ENCODE data around the gene HOXA5.

HOXA5 gene

DNA sequence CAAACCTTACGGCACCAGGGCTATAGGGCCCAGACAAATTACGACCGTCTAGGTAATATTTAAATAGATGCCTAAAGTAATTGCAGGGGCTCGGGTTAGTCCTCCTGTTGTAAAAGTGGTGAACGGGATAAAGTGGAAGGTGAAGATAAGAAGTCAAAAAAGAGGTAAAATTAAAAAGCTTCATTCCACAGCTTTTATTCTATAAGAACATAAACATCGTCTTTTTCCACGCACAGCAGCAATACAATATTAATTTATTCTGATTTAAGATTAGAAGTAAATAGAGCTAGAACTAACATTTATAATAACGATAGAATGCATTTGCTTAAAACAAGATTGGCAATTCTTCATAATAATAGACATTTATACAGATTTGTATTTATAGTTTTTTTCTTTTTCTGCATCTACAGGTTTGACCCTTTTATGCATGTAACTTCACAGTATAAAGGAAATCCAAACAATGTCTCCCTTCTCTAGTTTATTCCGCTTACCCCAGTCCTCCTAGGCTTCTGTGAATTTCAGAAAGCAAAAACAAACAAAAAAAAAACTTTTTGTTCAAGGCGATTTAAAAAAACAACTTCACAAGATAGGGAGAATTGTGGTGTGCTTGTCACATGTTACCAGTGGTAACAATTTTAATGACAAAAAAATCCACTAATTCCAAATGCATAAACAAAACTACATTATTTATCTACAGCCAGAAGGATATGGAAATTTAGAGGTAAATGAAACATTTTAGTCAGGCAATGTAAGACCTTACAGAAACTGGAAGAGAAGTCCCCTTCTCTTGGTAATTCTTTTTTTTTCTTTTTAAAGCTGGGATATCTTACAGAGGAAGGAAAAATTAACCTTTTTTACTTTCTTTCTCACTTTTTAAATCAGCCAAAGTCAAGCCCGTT lies 27.2 kb upstream of the HOXA5 start:
- no peak for DNase-seq

DNA sequence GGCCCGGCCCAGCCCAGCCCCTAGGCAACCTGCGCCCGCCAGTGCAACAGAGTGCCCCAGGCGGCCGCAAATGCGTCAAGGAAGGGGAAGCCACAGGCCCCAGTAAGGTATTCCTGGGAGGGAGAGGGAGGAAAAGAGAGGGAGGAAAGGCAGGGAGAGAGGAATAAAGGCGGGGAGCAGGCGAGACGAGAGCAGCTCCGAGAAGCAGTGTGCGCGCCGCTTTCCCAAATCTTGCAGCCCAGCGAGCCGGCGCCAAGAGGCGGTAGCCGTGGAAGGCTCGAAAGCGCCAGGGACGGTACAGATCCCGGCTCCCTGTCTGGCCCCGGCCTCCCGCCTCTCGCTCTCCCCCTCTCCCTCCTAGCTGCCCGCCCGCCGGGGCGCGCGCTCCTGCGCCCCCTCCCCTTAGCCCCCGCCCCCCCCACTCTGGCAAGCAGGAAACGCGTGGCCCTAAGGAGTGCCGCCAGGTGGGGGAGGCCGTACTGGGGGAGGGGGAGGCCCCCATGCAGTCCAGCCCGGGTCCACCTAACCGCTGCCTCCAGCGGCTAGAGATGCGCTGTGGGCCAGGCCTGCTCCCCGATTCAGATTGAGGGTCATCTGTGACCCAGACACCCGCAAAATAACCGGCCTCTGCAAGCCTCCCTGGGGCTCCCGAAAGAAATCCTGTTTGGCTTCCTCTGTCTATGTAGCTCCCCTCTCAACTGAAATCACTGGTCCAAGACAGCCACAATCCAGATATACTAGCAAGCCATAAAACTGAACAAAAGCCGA lies 26.4 kb upstream of the HOXA5 start:
- DNase-seq, result no peak

DNA sequence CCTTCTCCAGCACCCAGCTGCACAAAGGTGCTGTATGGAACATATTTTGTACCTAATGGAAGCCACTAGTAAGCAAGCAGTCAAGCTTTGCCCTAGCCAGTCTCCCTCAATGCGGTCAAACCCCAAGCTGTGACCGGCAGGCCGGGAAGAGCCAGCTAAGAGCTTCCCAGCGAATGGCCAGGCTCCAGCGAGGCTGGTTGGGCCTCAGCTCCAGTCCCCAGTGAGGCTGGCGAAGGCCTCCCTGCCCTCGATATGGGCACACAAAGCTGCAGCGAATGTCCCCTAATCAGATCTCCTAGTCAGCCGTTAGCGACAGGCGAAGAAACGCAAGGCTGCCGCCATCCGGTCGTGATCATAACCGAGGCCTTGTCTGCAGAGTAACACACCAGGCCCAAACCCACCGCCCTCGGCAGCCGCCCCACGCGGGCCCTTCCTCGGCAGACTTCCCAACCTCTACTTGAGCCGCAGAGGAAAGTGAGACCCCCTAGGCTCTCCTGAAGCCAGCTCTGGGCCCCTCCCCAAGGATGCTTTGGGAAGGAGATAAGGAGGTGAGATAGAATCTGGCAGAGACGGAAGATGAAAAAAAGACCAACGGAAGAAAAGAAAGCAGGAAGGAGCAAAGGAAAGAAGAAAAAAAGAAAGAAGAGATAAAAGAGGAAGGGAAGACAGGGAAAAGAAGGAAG lies 24.9 kb upstream of the HOXA5 start:
- peak in 1 of 2 experiments; percentile 37 for DNase-seq

DNA sequence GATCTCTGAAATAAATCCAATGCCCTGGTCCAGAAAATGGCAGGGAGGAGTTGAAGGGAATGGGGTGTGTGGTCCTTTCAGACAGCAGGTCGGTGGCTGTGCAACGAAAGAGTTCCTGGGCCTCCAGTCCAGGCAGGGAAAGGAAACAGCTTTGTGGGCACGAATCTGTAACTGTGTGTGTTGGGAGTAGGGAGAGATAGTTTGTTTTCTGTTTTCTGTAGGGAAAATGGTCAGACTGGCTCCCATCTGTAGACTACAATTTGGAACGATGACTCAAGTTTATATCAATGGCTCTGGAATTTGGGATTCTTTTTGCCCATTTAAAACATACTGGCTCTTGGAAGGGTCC lies 24.4 kb upstream of the HOXA5 start:
- no peak for DNase-seq

DNA sequence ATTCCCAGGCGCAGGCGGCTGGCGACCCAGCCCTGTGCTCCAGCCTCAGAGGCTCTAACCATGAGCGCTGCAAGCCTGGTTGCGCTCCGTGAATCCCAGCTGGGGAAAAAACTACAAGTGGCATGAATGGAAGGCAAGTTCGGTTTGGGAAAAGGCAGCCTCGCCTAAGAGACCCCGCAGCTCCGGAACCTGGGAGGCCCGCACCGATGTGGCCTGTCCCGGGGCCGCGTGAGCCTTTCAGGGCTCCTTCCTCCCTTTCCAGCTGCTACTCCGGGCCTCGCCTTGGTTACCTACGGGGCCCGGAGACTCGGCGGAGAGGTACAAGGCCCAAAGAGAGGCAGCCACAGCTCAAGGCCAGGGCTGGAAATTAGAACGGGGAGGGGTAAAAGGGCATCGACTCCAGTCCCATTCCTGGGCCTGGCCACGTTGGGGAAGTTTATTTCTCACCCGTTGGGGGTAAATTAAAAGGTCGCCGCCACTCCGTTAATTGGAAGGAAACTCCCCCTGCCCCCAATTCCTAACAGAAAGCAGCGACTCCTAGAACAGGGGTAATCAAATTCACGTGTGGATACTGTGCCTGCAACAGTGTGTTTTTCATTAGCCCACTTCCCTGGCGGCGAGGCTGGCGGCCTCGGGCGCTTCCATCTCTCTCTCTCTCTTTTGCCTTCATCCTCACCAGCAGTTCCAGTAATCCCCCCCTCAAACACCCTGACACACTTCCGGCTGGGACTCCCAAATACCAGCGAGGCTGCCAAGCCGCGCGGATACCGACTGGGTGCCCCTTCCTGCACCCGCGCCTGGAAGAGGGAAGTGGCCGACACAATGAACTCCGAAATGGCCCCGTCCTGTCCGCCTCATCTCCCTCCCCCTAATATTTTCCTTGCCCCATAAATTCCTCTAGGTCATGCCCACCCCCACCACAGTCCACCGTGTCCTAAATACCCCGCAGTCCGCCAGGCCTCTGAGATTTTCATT lies 23.3 kb upstream of the HOXA5 start:
- no peak for DNase-seq

DNA sequence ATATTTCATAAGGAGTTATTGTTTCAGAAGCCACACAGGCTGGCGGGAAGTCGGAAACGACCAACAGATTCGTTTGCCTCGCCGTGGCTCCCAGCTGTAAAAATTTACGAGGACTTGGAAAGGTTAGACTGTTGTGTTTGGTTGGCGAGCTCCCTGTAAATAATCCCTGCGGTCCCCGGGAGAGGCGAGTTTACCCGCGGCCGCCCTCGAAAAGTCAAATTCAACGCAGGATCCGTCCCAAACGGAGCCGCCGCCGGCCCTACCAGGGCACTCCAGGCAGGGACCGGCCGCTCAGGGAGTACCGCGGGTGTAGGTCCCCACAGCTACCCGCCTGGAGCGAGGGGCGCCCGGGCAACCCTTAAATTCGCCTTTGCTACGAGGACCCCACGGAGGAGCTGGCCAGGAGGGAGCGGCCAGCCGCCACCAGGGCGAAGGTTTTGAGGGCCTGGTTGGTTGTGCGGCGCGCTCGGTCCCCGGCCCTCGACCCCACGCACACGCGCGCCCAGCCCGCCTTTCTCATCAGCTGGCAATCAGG lies 22.6 kb upstream of the HOXA5 start:
- no peak for DNase-seq

DNA sequence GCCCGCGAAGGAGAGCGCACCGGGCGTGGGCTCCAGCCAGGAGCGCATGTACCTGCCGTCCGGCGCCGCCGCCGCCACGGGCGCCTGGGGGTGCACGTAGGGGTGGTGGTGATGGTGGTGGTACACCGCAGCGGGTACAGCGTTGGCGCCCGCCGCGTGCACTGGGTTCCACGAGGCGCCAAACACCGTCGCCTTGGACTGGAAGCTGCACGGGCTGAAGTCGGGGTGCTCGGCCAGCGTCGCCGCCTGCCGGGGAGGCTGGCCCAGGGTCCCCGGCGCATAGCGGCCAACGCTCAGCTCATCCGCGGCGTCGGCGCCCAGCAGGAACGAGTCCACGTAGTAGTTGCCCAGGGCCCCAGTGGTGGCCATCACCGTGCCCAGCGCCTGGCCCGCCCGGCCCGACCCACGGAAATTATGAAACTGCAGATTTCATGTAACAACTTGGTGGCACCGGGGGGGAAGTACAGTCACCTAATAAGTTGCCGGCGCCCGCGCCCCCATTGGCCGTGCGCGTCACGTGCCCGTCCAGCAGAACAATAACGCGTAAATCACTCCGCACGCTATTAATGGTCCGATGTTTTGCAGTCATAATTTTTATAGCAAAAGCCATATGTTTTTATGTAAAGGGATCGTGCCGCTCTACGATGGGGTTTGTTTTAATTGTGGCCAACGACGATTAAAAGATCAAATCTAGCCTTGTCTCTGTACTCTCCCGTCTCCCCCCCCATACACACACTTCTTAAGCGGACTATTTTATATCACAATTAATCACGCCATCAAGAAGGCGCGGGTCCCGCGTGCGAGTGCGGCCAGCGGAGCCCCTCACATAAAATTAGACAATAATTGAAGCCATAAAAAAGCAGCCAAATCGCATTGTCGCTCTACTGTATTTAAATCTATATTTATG lies 21.9 kb upstream of the HOXA5 start, which contains the start of gene HOXA9:
HOXA9 (minus strand) TSS at position 449 of the 907 bp plus-strand sequence; CDS start at position 369, 80 bp downstream.
- peak in 1 of 2 experiments; percentile 15 for DNase-seq

DNA sequence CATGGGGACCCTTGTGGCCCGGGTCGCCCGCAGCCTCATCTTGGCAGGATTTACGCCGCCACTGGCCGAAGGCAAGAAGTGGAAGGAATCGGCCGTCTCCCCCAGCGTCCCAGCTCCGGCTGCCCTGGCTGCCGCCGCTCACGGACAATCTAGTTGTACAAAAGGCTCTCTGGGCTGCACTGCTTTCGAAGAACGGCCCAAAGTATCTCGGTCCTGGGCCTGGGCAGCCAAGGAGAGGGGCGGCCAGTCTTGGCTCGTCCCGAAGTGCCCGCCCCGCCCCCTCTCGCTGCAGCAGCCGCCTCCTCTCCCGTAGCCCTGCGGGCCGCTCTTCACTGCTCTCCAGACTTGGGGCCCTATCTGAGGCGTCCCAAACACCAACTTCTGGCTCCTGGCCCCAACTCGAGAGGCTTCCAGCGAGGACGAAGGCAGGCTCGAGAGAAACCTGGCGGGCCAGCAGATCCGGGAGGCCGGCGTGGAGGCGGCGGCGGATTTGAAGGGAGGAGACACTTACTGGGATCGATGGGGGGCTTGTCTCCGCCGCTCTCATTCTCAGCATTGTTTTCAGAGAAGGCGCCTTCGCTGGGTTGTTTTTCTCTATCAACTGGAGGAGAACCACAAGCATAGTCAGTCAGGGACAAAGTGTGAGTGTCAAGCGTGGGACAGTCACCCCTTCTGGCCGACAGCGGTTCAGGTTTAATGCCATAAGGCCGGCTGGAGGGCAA lies 21.0 kb upstream of the HOXA5 start:
- no peak for DNase-seq

DNA sequence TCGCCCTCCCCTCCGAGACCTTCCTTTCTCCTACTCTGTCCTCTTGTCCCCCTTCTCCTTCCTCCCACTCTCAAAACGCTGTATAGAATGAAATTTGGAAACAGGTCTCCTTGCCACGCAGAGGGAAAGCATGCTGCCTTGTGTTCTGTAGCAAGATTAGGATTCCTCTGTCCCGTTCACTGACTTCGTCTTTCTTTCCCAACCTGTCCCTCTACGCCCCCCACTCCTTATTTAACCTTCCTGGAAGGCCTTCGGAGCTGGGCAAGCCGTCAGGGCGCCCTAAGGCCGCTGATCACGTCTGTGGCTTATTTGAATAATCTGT lies 20.5 kb upstream of the HOXA5 start:
- no peak for DNase-seq

DNA sequence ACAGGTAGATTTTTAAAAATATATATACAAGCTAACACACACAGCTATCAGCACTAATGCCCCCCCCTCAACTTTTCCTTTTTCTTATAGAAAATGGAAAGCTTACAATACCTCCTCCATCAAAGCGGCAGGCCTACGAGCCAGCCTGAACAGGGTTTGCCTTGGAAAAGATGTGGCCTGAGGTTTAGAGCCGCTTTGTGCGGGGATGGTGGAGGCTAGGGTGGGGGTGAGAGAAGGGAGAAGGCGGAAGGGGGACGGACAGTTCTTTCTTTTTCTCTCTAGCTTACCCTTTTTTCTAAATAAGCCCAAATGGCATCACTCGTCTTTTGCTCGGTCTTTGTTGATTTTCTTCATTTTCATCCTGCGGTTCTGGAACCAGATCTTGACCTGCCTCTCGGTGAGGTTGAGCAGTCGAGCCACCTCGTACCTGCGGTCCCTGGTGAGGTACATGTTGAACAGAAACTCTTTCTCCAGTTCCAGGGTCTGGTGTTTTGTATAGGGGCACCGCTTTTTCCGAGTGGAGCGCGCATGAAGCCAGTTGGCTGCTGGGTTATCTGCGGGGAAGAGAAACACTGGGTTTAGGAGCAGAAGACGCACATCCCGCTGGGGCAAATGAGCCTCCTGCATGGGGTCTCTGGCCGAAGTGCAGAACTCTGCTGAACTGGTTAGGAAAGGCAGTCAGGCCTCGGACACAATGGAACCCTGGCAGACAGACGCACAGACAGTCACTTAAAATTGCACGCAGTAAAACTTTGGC lies 20.0 kb upstream of the HOXA5 start:
- no peak for DNase-seq

DNA sequence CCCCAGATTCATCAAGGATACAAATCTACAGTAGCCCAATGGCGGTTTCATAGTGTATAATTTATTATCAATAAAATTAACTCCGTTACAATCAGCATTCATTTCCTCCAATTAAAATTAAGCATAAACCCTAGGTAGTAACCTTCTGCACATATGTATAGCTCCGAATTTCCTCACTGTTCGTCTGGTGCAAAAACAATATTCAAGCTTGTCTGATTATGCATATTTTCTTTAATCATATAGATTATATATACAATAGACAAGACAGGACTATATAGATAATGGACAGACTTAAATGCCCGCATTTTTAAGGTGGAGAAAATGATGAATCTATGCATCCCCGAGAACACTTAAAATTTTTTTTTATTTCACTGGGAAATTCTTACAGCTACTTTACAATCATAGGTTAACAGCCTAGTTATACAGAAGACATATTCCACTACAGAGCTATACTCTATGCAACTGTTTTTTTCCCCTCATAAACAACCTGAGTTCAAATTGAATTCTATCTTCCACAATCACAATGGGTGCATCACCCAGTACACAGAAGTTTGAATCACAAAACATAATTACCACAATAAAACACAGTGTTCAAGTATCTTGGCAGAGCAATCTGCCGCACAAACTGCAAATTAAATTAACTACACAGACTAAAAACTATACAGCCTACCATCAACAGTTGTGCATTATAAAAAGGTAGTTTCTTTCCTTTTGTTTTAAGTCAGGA lies 19.2 kb upstream of the HOXA5 start:
- no peak for DNase-seq

DNA sequence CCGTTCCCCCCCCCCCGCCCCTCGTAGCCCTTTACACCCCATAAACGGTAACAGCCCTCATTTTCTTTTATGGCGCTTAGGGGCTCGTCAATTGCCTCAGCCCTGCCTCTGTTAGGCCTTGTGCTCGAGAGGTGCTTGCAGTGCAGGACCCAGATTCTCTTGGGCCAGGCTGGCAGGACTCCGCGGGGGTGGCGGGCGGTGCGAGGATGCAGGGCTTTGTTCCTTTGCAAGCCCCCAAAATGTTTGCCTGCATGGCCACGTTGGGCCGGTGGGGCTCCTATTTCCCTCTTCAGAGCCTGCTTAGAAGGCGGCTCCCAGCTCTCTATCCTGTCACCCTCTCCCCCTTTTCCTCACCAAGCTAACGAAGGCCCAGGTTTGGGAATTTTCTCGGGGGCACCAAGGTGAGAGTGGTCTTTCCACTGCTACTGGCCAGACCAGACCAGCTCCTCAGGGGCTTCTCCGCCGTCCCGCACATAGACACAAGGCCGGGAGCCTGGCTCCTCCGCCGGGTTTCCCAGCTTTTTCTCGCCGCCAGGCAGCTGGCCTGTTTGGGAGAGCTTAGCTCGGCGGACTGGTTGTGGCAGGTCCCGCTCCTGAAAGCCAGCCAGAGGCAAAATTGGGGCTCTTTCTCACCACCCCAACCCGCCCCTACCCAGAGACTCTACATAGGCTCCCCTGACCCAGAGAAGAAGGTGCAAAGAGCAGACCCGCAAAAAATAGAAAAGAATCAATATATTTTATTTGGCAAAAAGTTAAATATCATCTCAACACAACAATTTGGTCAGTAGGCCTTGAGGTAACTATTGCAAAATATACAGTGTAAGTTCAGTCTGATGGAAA lies 18.5 kb upstream of the HOXA5 start:
- no peak for DNase-seq

DNA sequence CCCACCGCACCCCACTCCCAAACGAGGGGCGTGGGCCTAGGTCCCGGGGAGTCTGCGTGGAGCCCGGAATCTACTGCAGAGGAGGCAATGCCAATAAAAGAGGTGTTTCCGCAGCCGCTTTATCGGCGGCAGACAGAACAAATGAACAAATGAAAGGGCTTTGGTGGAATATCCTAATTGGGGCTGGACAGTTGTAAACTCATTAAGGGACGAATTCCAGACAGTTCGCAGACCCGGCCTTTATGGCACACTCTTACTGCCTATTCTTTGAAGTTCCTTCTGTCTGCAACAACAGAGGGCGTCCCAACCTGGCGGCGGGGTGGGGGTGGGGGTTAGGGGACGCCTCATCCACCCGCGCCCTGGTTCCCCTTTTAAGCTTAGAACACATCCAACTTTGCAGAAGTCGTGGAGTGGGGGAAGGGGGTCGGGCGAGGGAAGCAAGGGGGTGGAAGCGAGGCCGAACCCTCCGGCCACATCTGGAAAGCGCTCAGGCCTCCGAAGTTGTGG lies 17.8 kb upstream of the HOXA5 start:
- no peak for DNase-seq

DNA sequence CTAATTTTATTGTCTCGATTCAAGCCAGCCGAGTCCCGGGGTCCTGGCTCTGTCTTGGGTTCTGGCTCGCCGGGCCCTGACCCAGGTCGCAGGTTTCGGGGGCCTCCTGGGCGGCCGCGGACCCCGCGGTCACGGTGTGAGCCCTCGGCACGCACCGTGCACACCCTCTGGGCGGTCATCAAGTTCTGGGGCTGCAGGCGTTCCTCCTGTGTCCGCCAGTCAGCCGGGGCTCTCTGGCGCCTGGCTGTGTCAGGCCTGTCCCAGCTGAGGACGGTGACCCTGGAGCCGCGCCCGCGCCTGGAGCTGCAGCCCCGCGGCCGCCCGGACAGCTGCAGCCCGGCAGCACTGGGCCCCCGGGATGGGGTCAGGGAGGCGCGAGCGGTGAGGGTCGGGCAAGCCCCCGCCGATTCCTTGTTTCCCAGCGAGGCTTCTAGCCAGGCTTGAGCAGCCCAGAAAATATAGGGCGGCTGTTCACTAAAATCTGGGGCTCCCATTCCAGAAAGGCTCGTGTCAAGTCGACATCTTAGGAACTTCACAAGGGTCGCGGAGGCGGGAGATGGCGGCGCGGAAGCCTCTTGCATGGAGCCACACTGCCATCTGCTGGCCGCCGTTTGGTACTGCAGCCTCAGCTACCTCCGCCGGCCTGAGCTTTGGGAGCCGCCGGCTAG lies 17.2 kb upstream of the HOXA5 start:
- peak; percentile 88 for DNase-seq

DNA sequence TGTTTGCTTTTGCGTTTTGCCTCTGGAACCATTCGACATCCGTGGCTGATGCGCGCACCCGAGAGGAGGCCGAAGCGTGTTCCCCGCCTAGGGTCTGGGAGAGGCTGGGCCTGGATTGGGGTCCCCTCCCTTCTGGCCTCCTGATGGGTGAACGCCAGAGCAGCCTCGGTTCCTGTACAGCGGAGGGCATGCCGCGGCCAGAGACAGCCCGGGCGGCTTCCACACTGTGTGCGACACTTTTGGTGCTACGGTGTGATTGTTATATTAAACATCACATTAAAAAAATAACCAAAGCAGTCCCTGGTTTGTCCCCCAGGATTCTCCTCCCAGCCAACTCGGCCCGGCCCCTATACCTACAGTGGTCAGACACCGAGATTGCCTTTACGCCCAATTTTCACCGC lies 16.7 kb upstream of the HOXA5 start:
- DNase-seq, result no peak

DNA sequence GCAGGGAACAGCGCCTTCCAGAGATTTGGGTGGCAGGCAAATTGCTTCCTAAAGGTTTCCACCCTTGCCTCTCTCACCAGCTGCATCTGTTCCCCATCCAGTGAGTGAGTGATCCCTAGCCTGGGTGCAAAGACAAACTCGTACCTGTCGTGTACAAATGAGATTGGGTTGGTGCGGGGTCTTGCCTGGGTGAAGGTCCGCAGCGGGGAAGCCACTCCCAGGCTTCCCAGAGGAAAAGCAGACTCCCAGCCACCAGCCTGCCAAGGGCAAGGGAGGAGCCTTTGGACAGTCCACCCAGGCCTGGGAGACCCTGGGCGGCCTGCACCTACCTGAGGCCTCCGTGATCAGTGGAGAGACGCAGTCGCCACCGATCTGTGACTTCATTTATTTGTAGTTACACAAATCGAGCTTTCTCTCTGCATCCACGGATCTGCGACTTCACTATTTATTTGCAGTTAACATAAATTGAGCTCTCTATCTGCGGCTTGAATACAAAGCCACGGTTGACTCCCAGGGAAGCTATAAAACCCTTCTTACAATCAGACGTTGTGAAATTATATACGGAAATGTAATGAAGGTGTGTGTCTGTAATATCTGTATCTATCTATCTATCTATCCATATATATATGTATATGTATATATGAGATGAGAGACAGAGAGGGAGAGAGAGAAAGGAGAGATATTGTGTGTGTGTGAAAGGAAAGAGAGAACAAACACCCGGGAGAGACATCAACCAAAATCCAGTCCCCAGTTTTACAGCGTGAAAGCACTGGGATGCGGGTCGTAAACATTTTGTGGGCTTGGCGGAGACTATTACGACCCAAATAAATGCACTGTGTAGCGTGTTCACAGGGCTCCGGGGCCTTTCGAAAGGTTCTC lies 16.0 kb upstream of the HOXA5 start:
- DNase-seq, result no peak
